CD14-positive monocyte (primary cell): ENCODE results near the gene IL2RG. TPM values are rescaled to one million over a fixed set of nuclear protein-coding genes. Genes with fewer than 3 reads are reported as not detected.

Source experiments
- DNase-seq, 3 donors: peaks; one replicate each; pipeline ENCODE4 v3.0.0-alpha.2; 2011 to 2022
- H2AFZ ChIP-seq: 2 replicates; pipeline ENCODE4 v1.6.0; 2012; ENCODE audit warnings: mild to moderate bottlenecking, low read depth, low read length, inconsistent platforms; ENCODE audit not compliant: insufficient read depth, poor library complexity, severe bottlenecking
- H3K27ac ChIP-seq, 2 donors: 1 replicate in 1 of 2; 2 replicates in 1 of 2; pipeline ENCODE4 v1.5.1; 2012 to 2013; ENCODE audit warnings: low read length in 2 of 2, control low read depth in 1 of 2, inconsistent platforms in 1 of 2, low read depth in 1 of 2, mild to moderate bottlenecking in 1 of 2
- H3K27me3 ChIP-seq, 2 donors: one replicate each; pipeline versions ENCODE4 v1.6.0 to v1.6.1; 2011 to 2013; ENCODE audit warnings: low read length in 2 of 2; ENCODE audit not compliant: control insufficient read depth in 2 of 2, insufficient read depth in 2 of 2
- H3K36me3 ChIP-seq, 2 donors: replicated peaks in 1 of 2; 1 replicate in 1 of 2; 2 replicates in 1 of 2; pipeline versions ENCODE4 v1.5.1 to v1.6.1; 2012 to 2013; ENCODE audit warnings: low read length in 2 of 2, control low read depth in 1 of 2, inconsistent platforms in 1 of 2, mild to moderate bottlenecking in 1 of 2; ENCODE audit not compliant: insufficient read depth in 2 of 2, control insufficient read depth in 1 of 2
- H3K4me1 ChIP-seq, 2 donors: 1 replicate in 1 of 2; 2 replicates in 1 of 2; pipeline versions ENCODE4 v1.5.1 to v1.6.1; 2012 to 2013; ENCODE audit warnings: low read length in 2 of 2, control low read depth in 1 of 2, inconsistent platforms in 1 of 2, mild to moderate bottlenecking in 1 of 2, moderate library complexity in 1 of 2; ENCODE audit not compliant: insufficient read depth in 2 of 2, control insufficient read depth in 1 of 2
- H3K4me2 ChIP-seq: replicated peaks from 2 replicates; pipeline ENCODE3; 2012; ENCODE audit warnings: low read length, moderate library complexity, mild to moderate bottlenecking; ENCODE audit not compliant: poor library complexity, severe bottlenecking; ENCODE audit errors: extremely low read depth
- H3K4me3 ChIP-seq, 3 experiments: fragments of 200-600 bp in 1 of 3; sonication (generic) in 1 of 3; replicated peaks in 1 of 3; 1 replicate in 2 of 3; 2 replicates in 1 of 3; pipeline ENCODE4 v1.5.1; 2011 to 2013; ENCODE audit warnings: low read length in 3 of 3, mild to moderate bottlenecking in 3 of 3, control low read depth in 2 of 3, low read depth in 2 of 3, inconsistent platforms in 1 of 3, moderate library complexity in 1 of 3
- H3K79me2 ChIP-seq: 2 replicates; pipeline ENCODE4 v1.6.0; 2012; ENCODE audit warnings: mild to moderate bottlenecking, control low read depth, inconsistent platforms, low read length, moderate library complexity; ENCODE audit not compliant: insufficient read depth
- H3K9ac ChIP-seq: 2 replicates; pipeline ENCODE4 v1.6.0; 2017; ENCODE audit warnings: low read length, mild to moderate bottlenecking; ENCODE audit not compliant: insufficient read depth, poor library complexity, severe bottlenecking
- H3K9me3 ChIP-seq, 2 donors: replicated peaks in 1 of 2; 1 replicate in 1 of 2; 2 replicates in 1 of 2; pipeline versions ENCODE4 v1.5.1 to v1.6.1; 2012 to 2013; ENCODE audit warnings: low read length in 2 of 2, control low read depth in 1 of 2; ENCODE audit not compliant: control insufficient read depth in 1 of 2, insufficient read depth in 1 of 2
- H4K20me1 ChIP-seq: 2 replicates; pipeline ENCODE4 v1.6.0; 2012; ENCODE audit warnings: mild to moderate bottlenecking, low read length, control low read depth, moderate library complexity; ENCODE audit not compliant: insufficient read depth
- H3K27ac Mint-ChIP-seq, 7 donors: one replicate each; pipeline ENCODE4 v1.8.0; 2020; ENCODE audit warnings: mild to moderate bottlenecking in 7 of 7, mixed read lengths in 7 of 7, moderate library complexity in 6 of 7, inconsistent platforms in 2 of 7
- H3K27me3 Mint-ChIP-seq, 3 donors: one replicate each; pipeline ENCODE4 v1.8.0; 2021 to 2022; ENCODE audit warnings: low read depth in 3 of 3, mild to moderate bottlenecking in 3 of 3, mixed read lengths in 3 of 3, moderate library complexity in 3 of 3, inconsistent platforms in 1 of 3
- H3K36me3 Mint-ChIP-seq, 2 donors: one replicate each; pipeline ENCODE4 v1.8.0; 2020; ENCODE audit warnings: mixed read lengths in 2 of 2, inconsistent platforms in 1 of 2, mild to moderate bottlenecking in 1 of 2
- H3K4me1 Mint-ChIP-seq: one replicate; pipeline ENCODE4 v1.8.0; 2020; ENCODE audit warnings: mild to moderate bottlenecking, mixed read lengths
- H3K4me3 Mint-ChIP-seq, 2 donors: one replicate each; pipeline ENCODE4 v1.8.0; 2020; ENCODE audit warnings: mild to moderate bottlenecking in 2 of 2, mixed read lengths in 2 of 2, moderate library complexity in 1 of 2
- H3K9me3 Mint-ChIP-seq, 7 donors: one replicate each; pipeline ENCODE4 v1.8.0; 2020 to 2022; ENCODE audit warnings: mixed read lengths in 7 of 7, mild to moderate bottlenecking in 6 of 7, moderate library complexity in 6 of 7, inconsistent platforms in 2 of 7
- WGBS: methylation state at CpG from one replicate; pipeline ENCODE4 v1.1.5; 2013; ENCODE audit warnings: missing lambda C conversion rate; ENCODE audit not compliant: insufficient coverage; 5-methylcytosine and 5-hydroxymethylcytosine counted together
- intact Hi-C, 2 donors: fragments of 100-400 bp; cut with micrococcal nuclease; formaldehyde crosslinking; loops; one replicate each; pipeline versions ENCODE4 v1.15.0 to v1.15.1; 2023
- polyA plus RNA-seq, 3 donors: library from polyadenylated mRNA; depleted of rRNA in 1 of 3; unstranded in 2 of 3; stranded (reverse) in 1 of 3; fragments of 300-500 nt in 2 of 3; fragments of >200 nt in 1 of 3; fragmentation: Illumina TruSeq in 2 of 3; gene quantifications; 1 replicate in 2 of 3; 2 replicates in 1 of 3; pipeline ENCODE4 v1.2.3, GENCODE V29; 2012 to 2021
- TF ChIP-seq, protein P1 (sequence below): fragments of 200-600 bp; IDR thresholded peaks from one replicate; pipeline ENCODE4 v1.8.0; 2022; ENCODE audit warnings: antibody characterized with exemption, mild to moderate bottlenecking

IL2RG gene
- polyA plus RNA-seq, 3 donors = 48.3 to 105 (median 94.5) TPM

DNA sequence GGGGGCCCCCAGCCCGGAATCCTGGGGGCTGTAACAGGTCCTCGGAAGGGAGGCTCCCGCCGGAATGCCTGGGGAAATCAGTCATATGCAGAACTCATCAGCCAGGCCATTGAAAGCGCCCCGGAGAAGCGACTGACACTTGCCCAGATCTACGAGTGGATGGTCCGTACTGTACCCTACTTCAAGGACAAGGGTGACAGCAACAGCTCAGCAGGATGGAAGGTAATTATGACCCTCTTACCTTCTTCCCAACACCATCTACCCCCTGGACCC, 14.7 kb downstream of the IL2RG start:
- H3K4me1 Mint-ChIP-seq = peaks cover 20% of the 10 kb centered on the region
- no peaks in the 10 kb centered on the region for H3K27me3 ChIP-seq

DNA sequence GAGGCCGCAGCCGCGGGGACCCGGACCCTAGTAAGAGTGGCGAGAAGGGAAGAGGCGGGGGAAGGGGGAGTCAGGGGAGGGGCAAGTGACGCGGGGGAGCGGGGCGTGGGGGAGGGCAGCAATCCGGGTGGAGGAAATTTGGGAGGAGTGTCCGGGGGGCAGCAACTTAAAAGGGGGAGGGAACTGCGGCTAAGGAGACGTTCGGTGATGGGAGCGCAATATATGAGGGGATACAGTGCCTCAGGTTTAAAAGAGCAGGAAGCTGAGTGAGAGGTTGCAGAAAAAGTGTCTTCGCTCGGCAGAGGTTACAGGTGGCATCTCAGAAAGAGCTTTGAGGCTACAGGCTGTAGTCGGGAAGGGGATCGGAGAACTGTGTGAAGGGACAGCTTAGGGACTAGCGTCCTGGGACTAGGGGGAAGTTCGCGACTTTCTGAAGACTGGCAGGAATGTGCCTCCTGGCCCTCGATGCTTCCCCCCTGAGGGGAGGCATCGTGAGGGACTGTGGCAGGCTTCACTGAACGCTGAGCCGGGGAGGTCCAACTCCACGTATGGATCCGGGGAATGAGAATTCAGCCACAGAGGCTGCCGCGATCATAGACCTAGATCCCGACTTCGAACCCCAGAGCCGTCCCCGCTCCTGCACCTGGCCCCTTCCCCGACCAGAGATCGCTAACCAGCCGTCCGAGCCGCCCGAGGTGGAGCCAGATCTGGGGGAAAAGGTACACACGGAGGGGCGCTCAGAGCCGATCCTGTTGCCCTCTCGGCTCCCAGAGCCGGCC, 15.2 kb downstream of the IL2RG start:
- Histone ChIP-seq H3K36me3 (peaks cover 0 to 4% of the 10 kb centered on the region in 2 donors), H4K20me1 (no peaks in the 10 kb centered on the region), H3K27ac (peak overlapping the region; percentile 6 to 75), H2AFZ (peak overlapping the region; percentile 81), H3K4me3 (peak overlapping the region; percentile 83 to 90 (median 85)), H3K79me2 (no peaks in the 10 kb centered on the region), H3K9ac (peak overlapping the region; percentile 49), H3K4me2 (peak overlapping the region; percentile 80), H3K9me3 (no peaks in the 10 kb centered on the region), H3K4me1 (peaks cover 23 to 29% of the 10 kb centered on the region in 2 donors), H3K27me3 (no peaks in the 10 kb centered on the region)
- Mint-ChIP-seq H3K9me3 (peaks cover 0 to 6% (median 0%) of the 10 kb centered on the region in 7 donors), H3K4me3 (peak overlapping the region; percentile 92 to 98), H3K36me3 (peaks cover 13% of the 10 kb centered on the region in 2 donors), H3K27ac (peak overlapping the region; percentile 80 to 94 (median 91)), H3K4me1 (peaks cover 20% of the 10 kb centered on the region), H3K27me3 (peaks cover 0 to 21% (median 5%) of the 10 kb centered on the region in 3 donors)
- TF ChIP-seq, protein P1, sequence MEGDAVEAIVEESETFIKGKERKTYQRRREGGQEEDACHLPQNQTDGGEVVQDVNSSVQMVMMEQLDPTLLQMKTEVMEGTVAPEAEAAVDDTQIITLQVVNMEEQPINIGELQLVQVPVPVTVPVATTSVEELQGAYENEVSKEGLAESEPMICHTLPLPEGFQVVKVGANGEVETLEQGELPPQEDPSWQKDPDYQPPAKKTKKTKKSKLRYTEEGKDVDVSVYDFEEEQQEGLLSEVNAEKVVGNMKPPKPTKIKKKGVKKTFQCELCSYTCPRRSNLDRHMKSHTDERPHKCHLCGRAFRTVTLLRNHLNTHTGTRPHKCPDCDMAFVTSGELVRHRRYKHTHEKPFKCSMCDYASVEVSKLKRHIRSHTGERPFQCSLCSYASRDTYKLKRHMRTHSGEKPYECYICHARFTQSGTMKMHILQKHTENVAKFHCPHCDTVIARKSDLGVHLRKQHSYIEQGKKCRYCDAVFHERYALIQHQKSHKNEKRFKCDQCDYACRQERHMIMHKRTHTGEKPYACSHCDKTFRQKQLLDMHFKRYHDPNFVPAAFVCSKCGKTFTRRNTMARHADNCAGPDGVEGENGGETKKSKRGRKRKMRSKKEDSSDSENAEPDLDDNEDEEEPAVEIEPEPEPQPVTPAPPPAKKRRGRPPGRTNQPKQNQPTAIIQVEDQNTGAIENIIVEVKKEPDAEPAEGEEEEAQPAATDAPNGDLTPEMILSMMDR = no peak
- intact Hi-C loops = loop anchor here (5.0 to 10.0 kb wide), 2 partner anchors 79 to 86 kb away; no protein-coding TSS in a partner anchor
- DNase-seq = peak in 1 of 3 donors; percentile 23
- WGBS = 0% methylated on average over 26 of the region's 46 CpGs

More for the DNA sequence above, 14.7 kb downstream of the IL2RG start:
- Histone ChIP-seq H3K9me3 (no peaks in the 10 kb centered on the region), H4K20me1 (no peaks in the 10 kb centered on the region), H3K9ac (peak overlapping the region; percentile 49), H3K4me3 (peak overlapping the region; percentile 83 to 90 (median 85)), H2AFZ (peak overlapping the region; percentile 81), H3K4me1 (peaks cover 23 to 29% of the 10 kb centered on the region in 2 donors), H3K27ac (no peak overlapping the region), H3K79me2 (no peaks in the 10 kb centered on the region), H3K4me2 (peak overlapping the region; percentile 80), H3K36me3 (peaks cover 5% of the 10 kb centered on the region in 2 donors)
- H3K27me3 Mint-ChIP-seq = peaks cover 0 to 21% (median 5%) of the 10 kb centered on the region in 3 donors
- intact Hi-C loops = loop anchor here (5.0 to 10.0 kb wide), 2 partner anchors 78 to 86 kb away; no protein-coding TSS in a partner anchor
- 0% methylated on average over 3 of the region's 9 CpGs for WGBS
- peak overlapping the region in 1 of 7 donors; percentile 93 for H3K27ac Mint-ChIP-seq
- peak overlapping the region; percentile 92 to 98 for H3K4me3 Mint-ChIP-seq
- H3K36me3 Mint-ChIP-seq = peaks cover 13 to 18% of the 10 kb centered on the region in 2 donors
- peaks cover 0 to 6% (median 0%) of the 10 kb centered on the region in 7 donors for H3K9me3 Mint-ChIP-seq
- TF ChIP-seq, protein P1 = no peak
- DNase-seq = no peak
